HEK293 (cell line): Measurements from ENCODE around the gene S1PR2.

Experiments used
- GLI2 ChIP-seq: fragments of 450-650 bp; formaldehyde crosslinking; IDR thresholded peaks from 2 replicates; pipeline ENCODE4; 2017; ENCODE audit warnings: missing biosample characterization, missing genetic modification characterization, low read depth, borderline replicate concordance
- HOXA7 ChIP-seq: sonication (generic); formaldehyde crosslinking; IDR thresholded peaks from 2 replicates; pipeline ENCODE4 v1.8.1; 2022; ENCODE audit warnings: missing genetic modification reagents, borderline replicate concordance
- MZF1 ChIP-seq: fragments of 450-650 bp; formaldehyde crosslinking; IDR thresholded peaks from 2 replicates; pipeline ENCODE4 v1.5.1; 2017; ENCODE audit warnings: missing biosample characterization, missing genetic modification characterization, borderline replicate concordance
- PRDM1 ChIP-seq: fragments of 450-650 bp; formaldehyde crosslinking; IDR thresholded peaks from 2 replicates; pipeline ENCODE4; 2016; ENCODE audit warnings: missing biosample characterization, missing genetic modification characterization
- SALL2 ChIP-seq: fragments of 450-650 bp; formaldehyde crosslinking; IDR thresholded peaks from 2 replicates; pipeline ENCODE4 v1.5.0; 2017; ENCODE audit warnings: missing biosample characterization, mild to moderate bottlenecking, missing genetic modification characterization, borderline replicate concordance
- SP3 ChIP-seq: fragments of 450-650 bp; formaldehyde crosslinking; IDR thresholded peaks from 2 replicates; pipeline ENCODE4 v1.5.1; 2016; ENCODE audit warnings: missing biosample characterization, missing genetic modification characterization
- ZBTB1 ChIP-seq: fragments of 450-650 bp; formaldehyde crosslinking; IDR thresholded peaks from 2 replicates; pipeline ENCODE4 v1.5.1; 2016; ENCODE audit warnings: missing biosample characterization, missing genetic modification characterization
- ZBTB7A ChIP-seq: fragments of 450-650 bp; formaldehyde crosslinking; IDR thresholded peaks from 2 replicates; pipeline ENCODE4 v1.5.1; 2016; ENCODE audit warnings: low read depth, missing biosample characterization, missing genetic modification characterization
- ZNF140 ChIP-seq: fragments of 450-650 bp; formaldehyde crosslinking; IDR thresholded peaks from 2 replicates; pipeline ENCODE4 v1.5.1; 2016; ENCODE audit warnings: missing biosample characterization, missing genetic modification characterization
- ZNF174 ChIP-seq: fragments of 450-650 bp; formaldehyde crosslinking; IDR thresholded peaks from 2 replicates; pipeline ENCODE4 v1.5.0; 2017; ENCODE audit warnings: missing biosample characterization, mild to moderate bottlenecking, missing genetic modification characterization
- ZNF184 ChIP-seq: fragments of 450-650 bp; IDR thresholded peaks from 2 replicates; pipeline ENCODE4 v1.5.1; 2018; ENCODE audit warnings: missing biosample characterization, mild to moderate bottlenecking, missing genetic modification characterization
- ZNF19 ChIP-seq: fragments of 450-650 bp; formaldehyde crosslinking; IDR thresholded peaks from 2 replicates; pipeline ENCODE4; 2016; ENCODE audit warnings: missing biosample characterization, missing genetic modification characterization, low read depth
- ZNF214 ChIP-seq: fragments of 450-650 bp; formaldehyde crosslinking; IDR thresholded peaks from 2 replicates; pipeline ENCODE4 v1.5.1; 2017; ENCODE audit warnings: missing biosample characterization, mild to moderate bottlenecking, missing genetic modification characterization, borderline replicate concordance
- ZNF274 ChIP-seq, 2 experiments: fragments of 200-500 bp in 1 of 2; fragments of 450-650 bp in 1 of 2; sonication (Bioruptor generic) in 1 of 2; formaldehyde crosslinking in 1 of 2; IDR thresholded peaks; 2 replicates each; pipeline versions ENCODE4 v1.5.1 to v1.6.1; 2014 to 2016; ENCODE audit warnings: borderline replicate concordance in 1 of 2, inconsistent platforms in 1 of 2, low read length in 1 of 2, missing biosample characterization in 1 of 2, missing genetic modification characterization in 1 of 2
- ZNF510 ChIP-seq: fragments of 450-650 bp; formaldehyde crosslinking; IDR thresholded peaks from 2 replicates; pipeline ENCODE4 v1.5.1; 2018; ENCODE audit warnings: mild to moderate bottlenecking, missing genetic modification characterization, missing biosample characterization; ENCODE audit not compliant: insufficient replicate concordance
- ZNF561 ChIP-seq: fragments of 450-650 bp; IDR thresholded peaks from 2 replicates; pipeline ENCODE4 v1.5.1; 2018; ENCODE audit warnings: missing biosample characterization, missing genetic modification characterization, borderline replicate concordance
- ZNF610 ChIP-seq: fragments of 450-650 bp; formaldehyde crosslinking; IDR thresholded peaks from 2 replicates; pipeline ENCODE4 v1.5.1; 2016; ENCODE audit warnings: missing biosample characterization, missing genetic modification characterization, borderline replicate concordance
- ZNF785 ChIP-seq: fragments of 450-650 bp; formaldehyde crosslinking; IDR thresholded peaks from 2 replicates; pipeline ENCODE4 v1.5.1; 2016; ENCODE audit warnings: missing biosample characterization, missing genetic modification characterization
- ZSCAN30 ChIP-seq: fragments of 450-650 bp; IDR thresholded peaks from 2 replicates; pipeline ENCODE4 v1.5.1; 2018; ENCODE audit warnings: missing biosample characterization, mild to moderate bottlenecking, missing genetic modification characterization, moderate library complexity
- TF ChIP-seq, protein P1 (sequence below): fragments of 450-650 bp; formaldehyde crosslinking; conservative IDR thresholded peaks from 2 replicates; pipeline ENCODE4 v1.5.1; 2016; ENCODE audit warnings: low read depth, missing biosample characterization, missing genetic modification characterization
- TF ChIP-seq, protein P2 (sequence below): fragments of 450-650 bp; formaldehyde crosslinking; IDR thresholded peaks from 2 replicates; pipeline ENCODE4 v1.5.1; 2016; ENCODE audit warnings: missing biosample characterization, missing genetic modification characterization
- TF ChIP-seq, protein P3 (sequence below): fragments of 450-650 bp; formaldehyde crosslinking; IDR thresholded peaks from 2 replicates; pipeline ENCODE4 v1.5.1; 2016; ENCODE audit warnings: missing biosample characterization, missing genetic modification characterization
- TF ChIP-seq, protein P4 (sequence below): fragments of 450-650 bp; formaldehyde crosslinking; IDR thresholded peaks from 2 replicates; pipeline ENCODE4 v1.5.1; 2016; ENCODE audit warnings: missing biosample characterization, missing genetic modification characterization
- TF ChIP-seq, protein P5 (sequence below): fragments of 450-650 bp; formaldehyde crosslinking; IDR thresholded peaks from 2 replicates; pipeline ENCODE4 v1.5.1; 2016; ENCODE audit warnings: missing biosample characterization, missing genetic modification characterization

Gene S1PR2

DNA sequence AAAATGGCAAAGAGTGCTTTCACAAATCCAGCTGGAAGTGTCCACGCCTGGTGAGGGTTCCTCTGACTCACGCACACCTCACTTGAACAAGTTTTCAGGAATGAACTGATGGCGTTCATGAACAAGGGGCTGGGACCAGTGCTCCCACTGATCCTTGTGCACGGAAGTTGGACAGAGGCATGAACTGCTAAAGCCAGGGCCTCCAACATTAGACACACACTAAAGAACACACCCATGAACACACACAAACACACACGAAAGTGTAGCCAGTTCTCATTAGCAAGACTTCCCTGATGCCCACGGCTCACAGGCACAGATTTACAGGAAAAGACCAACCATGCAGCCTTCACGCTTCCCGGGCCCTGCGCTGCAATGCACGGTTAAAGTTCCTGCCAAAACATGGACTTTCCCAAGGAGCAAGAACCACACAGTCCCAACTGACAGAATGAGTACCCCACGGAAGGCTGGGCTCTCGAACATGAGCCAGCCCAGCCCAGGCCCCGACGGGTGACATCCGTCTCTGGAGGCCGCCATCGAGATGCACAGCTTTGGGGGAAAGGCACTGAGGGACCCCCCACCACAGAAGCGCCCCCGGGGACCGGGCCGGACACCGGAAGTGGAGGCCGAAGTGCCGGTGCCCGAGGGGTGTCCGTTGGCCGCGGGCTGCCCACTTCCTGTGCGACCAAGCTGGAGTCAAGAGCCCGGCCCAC lies 37.2 kb downstream of the S1PR2 start (continued):
- TF ChIP-seq, protein P1, sequence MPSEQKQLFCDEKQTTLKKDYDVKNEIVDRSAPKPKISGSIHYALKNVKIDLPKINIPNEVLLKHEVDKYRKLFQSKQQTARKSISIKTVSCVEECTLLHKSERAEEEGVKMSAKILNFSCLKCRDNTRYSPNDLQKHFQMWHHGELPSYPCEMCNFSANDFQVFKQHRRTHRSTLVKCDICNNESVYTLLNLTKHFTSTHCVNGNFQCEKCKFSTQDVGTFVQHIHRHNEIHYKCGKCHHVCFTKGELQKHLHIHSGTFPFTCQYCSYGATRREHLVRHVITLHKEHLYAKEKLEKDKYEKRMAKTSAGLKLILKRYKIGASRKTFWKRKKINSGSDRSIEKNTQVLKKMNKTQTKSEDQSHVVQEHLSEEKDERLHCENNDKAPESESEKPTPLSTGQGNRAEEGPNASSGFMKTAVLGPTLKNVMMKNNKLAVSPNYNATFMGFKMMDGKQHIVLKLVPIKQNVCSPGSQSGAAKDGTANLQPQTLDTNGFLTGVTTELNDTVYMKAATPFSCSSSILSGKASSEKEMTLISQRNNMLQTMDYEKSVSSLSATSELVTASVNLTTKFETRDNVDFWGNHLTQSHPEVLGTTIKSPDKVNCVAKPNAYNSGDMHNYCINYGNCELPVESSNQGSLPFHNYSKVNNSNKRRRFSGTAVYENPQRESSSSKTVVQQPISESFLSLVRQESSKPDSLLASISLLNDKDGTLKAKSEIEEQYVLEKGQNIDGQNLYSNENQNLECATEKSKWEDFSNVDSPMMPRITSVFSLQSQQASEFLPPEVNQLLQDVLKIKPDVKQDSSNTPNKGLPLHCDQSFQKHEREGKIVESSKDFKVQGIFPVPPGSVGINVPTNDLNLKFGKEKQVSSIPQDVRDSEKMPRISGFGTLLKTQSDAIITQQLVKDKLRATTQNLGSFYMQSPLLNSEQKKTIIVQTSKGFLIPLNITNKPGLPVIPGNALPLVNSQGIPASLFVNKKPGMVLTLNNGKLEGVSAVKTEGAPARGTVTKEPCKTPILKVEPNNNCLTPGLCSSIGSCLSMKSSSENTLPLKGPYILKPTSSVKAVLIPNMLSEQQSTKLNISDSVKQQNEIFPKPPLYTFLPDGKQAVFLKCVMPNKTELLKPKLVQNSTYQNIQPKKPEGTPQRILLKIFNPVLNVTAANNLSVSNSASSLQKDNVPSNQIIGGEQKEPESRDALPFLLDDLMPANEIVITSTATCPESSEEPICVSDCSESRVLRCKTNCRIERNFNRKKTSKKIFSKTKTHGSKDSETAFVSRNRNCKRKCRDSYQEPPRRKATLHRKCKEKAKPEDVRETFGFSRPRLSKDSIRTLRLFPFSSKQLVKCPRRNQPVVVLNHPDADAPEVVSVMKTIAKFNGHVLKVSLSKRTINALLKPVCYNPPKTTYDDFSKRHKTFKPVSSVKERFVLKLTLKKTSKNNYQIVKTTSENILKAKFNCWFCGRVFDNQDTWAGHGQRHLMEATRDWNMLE (tag by site-specific recombination) = no peak; the same call in 1 of the 2 replicates
- TF ChIP-seq ZNF19 (no peak), ZBTB1 (0 out of 2 replicates have a peak, but pooled peaks have one; percentile 9), ZNF610 (tag by site-specific recombination) (no peak), ZSCAN30 (tag by site-specific recombination) (no peak), SP3 (no peak), ZNF140 (tag by site-specific recombination) (no peak), SALL2 (tag by site-specific recombination) (no peak), ZNF174 (tag by site-specific recombination) (no peak), GLI2 (tag by site-specific recombination) (no peak), ZNF184 (tag by site-specific recombination) (0 out of 2 replicates have a peak, but pooled peaks have one; percentile 26), ZNF785 (tag by site-specific recombination) (no peak), ZNF274 (IDR thresholded peaks at IDR 0.05; ENCODE audit: low read length) (no peak), ZNF274 (tag by site-specific recombination; IDR thresholded peaks at IDR 0.05; ENCODE audit: borderline replicate concordance) (no peak), ZNF214 (tag by site-specific recombination) (no peak), ZNF510 (no peak), MZF1 (tag by site-specific recombination) (no peak), HOXA7 (CRISPR knock-in tag) (no peak), ZBTB7A (tag by site-specific recombination) (no peak; the same call in 1 of the 2 replicates), ZNF561 (tag by site-specific recombination) (peak; percentile 79; the same call in 1 of the 2 replicates), PRDM1 (tag by site-specific recombination) (no peak)
- TF ChIP-seq, protein P2, sequence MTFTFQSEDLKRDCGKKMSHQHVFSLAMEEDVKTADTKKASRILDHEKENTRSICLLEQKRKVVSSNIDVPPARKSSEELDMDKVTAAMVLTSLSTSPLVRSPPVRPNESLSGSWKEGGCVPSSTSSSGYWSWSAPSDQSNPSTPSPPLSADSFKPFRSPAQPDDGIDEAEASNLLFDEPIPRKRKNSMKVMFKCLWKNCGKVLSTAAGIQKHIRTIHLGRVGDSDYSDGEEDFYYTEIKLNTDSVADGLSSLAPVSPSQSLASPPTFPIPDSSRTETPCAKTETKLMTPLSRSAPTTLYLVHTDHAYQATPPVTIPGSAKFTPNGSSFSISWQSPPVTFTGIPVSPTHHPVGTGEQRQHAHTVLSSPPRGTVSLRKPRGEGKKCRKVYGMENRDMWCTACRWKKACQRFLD (tag by site-specific recombination) = 0 out of 2 replicates have a peak, but pooled peaks have one; percentile 48
- TF ChIP-seq, protein P3, sequence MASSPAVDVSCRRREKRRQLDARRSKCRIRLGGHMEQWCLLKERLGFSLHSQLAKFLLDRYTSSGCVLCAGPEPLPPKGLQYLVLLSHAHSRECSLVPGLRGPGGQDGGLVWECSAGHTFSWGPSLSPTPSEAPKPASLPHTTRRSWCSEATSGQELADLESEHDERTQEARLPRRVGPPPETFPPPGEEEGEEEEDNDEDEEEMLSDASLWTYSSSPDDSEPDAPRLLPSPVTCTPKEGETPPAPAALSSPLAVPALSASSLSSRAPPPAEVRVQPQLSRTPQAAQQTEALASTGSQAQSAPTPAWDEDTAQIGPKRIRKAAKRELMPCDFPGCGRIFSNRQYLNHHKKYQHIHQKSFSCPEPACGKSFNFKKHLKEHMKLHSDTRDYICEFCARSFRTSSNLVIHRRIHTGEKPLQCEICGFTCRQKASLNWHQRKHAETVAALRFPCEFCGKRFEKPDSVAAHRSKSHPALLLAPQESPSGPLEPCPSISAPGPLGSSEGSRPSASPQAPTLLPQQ (tag by site-specific recombination) = no peak
- TF ChIP-seq, protein P4, sequence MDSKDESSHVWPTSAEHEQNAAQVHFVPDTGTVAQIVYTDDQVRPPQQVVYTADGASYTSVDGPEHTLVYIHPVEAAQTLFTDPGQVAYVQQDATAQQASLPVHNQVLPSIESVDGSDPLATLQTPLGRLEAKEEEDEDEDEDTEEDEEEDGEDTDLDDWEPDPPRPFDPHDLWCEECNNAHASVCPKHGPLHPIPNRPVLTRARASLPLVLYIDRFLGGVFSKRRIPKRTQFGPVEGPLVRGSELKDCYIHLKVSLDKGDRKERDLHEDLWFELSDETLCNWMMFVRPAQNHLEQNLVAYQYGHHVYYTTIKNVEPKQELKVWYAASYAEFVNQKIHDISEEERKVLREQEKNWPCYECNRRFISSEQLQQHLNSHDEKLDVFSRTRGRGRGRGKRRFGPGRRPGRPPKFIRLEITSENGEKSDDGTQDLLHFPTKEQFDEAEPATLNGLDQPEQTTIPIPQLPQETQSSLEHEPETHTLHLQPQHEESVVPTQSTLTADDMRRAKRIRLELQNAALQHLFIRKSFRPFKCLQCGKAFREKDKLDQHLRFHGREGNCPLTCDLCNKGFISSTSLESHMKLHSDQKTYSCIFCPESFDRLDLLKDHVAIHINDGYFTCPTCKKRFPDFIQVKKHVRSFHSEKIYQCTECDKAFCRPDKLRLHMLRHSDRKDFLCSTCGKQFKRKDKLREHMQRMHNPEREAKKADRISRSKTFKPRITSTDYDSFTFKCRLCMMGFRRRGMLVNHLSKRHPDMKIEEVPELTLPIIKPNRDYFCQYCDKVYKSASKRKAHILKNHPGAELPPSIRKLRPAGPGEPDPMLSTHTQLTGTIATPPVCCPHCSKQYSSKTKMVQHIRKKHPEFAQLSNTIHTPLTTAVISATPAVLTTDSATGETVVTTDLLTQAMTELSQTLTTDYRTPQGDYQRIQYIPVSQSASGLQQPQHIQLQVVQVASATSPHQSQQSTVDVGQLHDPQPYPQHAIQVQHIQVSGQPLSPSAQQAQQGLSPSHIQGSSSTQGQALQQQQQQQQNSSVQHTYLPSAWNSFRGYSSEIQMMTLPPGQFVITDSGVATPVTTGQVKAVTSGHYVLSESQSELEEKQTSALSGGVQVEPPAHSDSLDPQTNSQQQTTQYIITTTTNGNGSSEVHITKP (tag by site-specific recombination) = peak; percentile 77
- TF ChIP-seq, protein P5, sequence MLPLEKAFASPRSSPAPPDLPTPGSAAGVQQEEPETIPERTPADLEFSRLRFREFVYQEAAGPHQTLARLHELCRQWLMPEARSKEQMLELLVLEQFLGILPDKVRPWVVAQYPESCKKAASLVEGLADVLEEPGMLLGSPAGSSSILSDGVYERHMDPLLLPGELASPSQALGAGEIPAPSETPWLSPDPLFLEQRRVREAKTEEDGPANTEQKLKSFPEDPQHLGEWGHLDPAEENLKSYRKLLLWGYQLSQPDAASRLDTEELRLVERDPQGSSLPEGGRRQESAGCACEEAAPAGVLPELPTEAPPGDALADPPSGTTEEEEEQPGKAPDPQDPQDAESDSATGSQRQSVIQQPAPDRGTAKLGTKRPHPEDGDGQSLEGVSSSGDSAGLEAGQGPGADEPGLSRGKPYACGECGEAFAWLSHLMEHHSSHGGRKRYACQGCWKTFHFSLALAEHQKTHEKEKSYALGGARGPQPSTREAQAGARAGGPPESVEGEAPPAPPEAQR (tag by site-specific recombination) = no peak
